Gastroesophageal sphincter (tissue), 3 donors: ENCODE measurements around the gene NKD1.

Experiments used
- CTCF ChIP-seq, 4 experiments: fragments of 200-600 bp in 2 of 4; fragments of 450-650 bp in 2 of 4; sonication (generic) in 1 of 4; IDR thresholded peaks; one replicate each; pipeline ENCODE4 v1.5.1; 2017 to 2019; ENCODE audit warnings: antibody characterized with exemption in 4 of 4, mild to moderate bottlenecking in 2 of 4, moderate library complexity in 2 of 4
- EP300 ChIP-seq: sonication (generic); formaldehyde crosslinking; IDR thresholded peaks from one replicate; pipeline ENCODE4 v1.6.1; 2017; ENCODE audit warnings: antibody characterized with exemption, mild to moderate bottlenecking
- POLR2A ChIP-seq, 2 donors: fragments of 450-650 bp; IDR thresholded peaks; one replicate each; pipeline ENCODE4 v1.6.1; 2017; ENCODE audit warnings: antibody characterized with exemption in 2 of 2, mild to moderate bottlenecking in 2 of 2, moderate library complexity in 1 of 2
- POLR2AphosphoS5 ChIP-seq: sonication (generic); formaldehyde crosslinking; IDR thresholded peaks from one replicate; pipeline ENCODE4 v1.6.1; 2017; ENCODE audit warnings: antibody characterized with exemption

- TF ChIP-seq POLR2A (IDR thresholded peaks at IDR 0.05) (no peak), CTCF (IDR thresholded peaks at IDR 0.05) (no peak), POLR2AphosphoS5 (no peak), EP300 (no peak)
Measured at GRCh38 chr16:50595859-50596258, 47.7 kb downstream of the NKD1 start.
